GM18868 (cell line): ENCODE measurements around the gene MVB12A.
A peak's percentile ranks its signal among the peaks of the same experiment; 100 is the strongest.

Source experiments
- ATAC-seq: cut with Tn5 transposase; IDR thresholded peaks from one replicate; pipeline ENCODE4 v1.9.1; 2021; ENCODE audit warnings: mild to moderate bottlenecking, moderate library complexity; ENCODE audit not compliant: unreplicated experiment

Gene MVB12A

DNA sequence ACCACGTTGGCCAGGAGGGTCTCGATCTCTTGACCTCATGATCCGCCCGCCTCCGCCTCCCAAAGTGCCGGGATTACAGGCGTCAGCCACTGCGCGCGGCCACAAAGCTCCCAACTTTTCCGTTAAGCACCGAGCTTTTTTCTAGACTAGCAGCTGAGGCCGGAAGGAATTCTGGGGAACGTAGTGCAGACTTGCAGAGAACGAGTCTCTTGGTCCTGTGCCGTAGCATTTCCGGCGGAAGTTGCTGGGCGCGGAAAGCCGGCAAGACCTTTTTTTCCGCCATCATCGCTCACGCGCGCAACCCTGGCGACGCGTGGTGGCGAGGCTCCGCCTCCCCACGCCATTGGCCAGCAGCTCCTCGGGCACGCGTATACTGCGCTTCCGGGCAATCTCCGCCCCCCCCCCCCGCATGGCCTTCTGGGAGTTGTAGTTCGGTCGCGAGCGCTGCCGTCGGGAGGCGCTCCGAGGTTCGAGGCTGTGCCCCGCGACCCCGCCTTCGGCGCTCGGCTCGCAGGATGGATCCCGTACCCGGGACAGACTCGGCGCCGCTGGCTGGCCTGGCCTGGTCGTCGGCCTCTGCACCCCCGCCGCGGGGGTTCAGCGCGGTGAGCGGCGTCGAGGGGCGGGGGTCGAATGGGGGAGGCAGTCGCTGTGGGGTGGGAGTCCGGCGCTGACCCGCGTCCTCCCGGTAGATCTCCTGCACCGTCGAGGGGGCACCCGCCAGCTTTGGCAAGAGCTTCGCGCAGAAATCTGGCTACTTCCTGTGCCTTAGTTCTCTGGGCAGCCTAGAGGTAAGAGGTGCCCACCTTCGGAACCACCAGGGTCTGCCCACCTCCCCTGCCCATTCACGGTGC lies at the start of gene MVB12A:
Gene MVB12A (plus strand): TSS at position 427 of the 854 bp plus-strand sequence. CDS start 89 bp downstream, at position 516.
- ATAC-seq = peak; percentile 87

DNA sequence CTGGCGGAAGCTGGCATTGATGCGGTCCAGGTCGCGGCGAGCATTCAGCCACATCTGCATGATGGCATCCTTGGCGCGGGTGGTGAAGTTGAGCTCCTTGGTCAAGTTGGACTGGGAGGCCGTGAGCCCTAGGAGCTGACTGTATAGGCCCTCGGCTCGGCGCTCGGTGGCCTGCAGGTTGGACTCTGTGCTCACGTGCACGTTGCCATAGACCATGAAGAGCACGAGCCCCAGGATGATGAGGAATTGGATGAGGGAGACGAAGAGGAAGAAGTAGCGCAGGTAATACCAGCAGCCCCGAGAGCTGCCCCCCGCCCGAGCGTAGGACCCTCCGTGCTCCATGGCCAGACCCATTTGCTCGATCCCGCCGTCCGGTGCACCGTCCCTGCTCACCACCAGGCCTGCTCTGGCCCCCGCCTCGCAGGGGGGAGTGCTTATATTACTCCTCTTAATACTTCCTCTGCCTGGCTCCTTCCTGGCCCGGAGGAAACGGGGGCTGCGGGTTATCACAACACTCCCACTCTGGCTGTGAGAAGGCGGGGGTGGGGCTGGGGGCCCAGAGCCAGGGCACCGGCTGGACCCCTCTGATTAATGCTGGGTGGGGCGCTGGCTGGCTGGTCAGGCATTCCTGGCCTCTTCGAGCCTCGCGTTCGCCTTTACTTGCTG lies 42.8 kb upstream of the MVB12A start, which contains the start of gene PLVAP:
Gene PLVAP (minus strand): TSS at position 408 of the 666 bp plus-strand sequence. CDS start 54 bp downstream, at position 354.
- ATAC-seq = no peak

DNA sequence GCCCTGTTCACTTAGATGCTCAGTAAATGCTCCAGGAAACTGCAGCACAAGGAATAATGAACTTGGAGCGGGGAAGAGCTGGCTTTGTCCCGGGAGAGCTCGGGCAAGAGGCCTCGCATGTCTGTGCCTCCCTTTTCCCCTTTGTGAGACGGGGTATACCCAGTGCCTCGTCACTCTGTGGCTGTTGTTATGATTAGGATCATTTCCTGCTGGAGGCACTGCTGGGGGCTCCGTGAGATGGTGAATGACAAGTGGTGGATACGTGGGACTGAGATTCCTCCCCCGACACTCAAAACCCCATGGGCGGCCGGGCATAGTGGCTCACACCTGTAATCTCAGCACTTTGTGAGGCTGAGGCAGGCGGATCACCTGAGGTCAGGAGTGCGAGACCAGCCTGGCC lies 41.6 kb upstream of the MVB12A start:
- no peak for ATAC-seq

- ATAC-seq = no peak
These were observed 40.6 kb upstream of the MVB12A start for GRCh38 chr19:17379221-17379631.

DNA sequence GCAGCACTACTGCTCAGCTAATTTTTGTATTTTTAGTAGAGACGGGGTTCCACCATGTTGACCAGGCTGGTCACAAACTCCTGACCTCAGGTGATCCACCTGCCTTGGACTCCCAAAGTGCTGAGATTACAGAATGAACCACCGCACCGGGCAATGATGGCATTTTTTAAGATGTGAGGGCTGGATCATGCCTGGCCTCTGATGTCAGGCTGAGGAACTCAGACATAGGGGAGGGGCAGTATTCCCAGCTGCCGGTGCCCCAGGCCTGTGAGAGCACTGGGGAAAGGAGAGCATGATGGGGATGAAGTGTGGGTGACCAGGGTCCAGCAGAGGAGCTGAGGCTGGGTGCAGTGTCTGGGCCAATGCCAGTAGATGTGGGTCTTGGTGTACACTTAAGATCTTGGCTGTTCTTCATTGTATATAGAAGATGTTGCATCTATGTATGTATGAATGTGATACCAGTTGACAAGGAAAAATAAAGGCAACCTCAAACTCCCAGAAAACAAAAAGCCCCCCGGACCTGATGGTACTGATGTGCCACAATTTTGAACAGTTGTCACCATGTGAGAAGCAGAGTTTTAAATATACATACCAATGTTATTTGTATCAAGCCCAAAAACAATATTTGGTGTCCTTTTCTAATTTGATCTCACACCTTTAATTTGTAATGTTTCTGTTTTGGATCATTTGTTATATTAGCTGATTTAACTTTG lies 39.3 kb upstream of the MVB12A start:
- ATAC-seq = no peak

DNA sequence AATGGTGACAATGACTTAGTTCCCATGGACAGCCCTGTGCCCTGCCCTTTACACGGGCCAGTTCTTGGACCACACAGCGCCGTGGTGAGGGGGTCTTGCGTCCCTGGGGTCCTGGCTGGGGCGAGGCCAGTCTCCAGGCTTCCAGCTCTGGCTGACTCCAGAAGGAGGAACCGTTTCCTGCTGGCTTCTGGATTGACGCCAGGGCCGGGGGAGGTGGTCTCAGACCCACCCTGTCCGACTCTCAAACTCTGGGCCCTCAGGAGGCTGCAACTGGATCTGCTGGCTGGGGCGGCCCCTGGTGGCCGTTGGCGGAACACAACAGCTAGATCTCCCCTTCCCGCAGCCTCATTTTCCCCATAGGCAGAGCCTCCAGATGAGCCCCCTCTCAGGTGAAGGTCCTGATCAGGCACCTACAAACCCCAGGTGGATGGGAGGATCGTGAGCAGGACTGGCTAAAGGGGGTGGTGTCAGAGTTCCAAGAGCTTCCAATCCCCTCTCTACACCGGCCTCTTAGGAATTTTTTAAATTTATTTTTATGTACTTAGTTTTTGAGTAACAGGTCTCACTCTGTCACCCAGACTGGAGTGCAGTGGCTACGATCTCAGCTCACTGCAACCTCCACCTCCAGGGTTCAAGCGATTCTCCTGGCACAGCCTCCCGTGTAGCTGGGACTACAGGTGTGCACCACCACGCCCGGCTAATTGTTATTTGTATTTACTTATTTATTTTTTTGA lies 33.8 kb upstream of the MVB12A start:
- ATAC-seq = no peak

GRCh38 chr19:17389288-17389687 lies 30.6 kb upstream of the MVB12A start:
- no peak for ATAC-seq

GRCh38 chr19:17389957-17390664 lies 29.7 kb upstream of the MVB12A start:
- ATAC-seq = no peak

DNA sequence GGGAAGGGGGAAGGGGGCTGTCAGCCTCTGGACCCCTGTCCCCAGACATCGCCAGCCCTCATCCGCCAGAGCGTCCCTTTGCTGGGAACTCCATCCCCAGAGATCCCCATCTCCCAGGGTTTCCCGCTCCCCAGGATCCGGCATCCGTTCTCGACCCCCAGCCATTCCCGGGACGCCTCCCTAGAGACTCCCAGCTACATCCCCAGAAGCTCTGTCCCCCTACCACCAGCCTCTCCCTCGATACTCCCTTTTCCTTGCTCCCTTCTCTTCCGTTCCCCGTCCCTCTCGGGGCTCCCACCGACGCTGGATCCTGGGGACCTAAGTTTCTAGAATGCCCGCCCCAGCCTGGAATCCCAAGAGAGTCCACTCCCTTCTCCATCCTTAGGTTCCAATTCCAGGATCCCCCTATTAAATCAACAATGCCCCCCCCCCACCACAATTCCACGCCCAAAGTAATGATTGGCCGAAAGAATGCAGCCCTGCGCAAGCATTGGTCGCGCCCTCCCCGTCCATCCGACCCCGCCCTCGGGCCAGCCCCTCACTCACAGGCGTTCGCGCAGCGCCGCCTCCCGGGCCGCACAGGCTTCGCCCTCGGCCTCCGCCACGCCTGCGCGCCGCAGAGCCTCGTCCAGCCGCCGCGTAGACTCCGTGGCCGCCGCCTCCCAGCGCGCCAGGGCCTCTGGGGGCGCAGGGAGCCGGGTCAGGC lies 29.0 kb upstream of the MVB12A start:
- peak; percentile 81 for ATAC-seq

GRCh38 chr19:17391371-17392151 lies 28.3 kb upstream of the MVB12A start:
- ATAC-seq = no peak

DNA sequence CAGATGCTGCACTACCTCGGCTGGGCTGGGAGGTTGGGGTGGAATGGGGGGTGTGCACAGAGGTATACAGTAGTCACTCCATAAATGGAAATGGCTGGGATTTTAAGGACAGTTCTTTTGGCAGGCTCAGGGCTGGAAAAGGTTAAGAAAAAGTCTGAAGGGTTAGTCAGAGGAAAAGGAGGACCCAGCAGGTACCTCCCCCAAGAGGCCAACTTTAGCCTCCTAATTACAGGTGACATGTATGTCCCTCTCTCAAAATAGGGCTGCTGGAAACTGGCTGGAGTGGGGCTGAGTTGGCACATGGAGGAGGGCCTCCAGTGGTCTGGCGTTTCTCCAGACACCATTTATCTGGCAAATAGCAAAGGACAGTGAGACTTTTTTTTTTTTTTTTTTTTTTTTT lies 26.8 kb upstream of the MVB12A start:
- no peak for ATAC-seq

DNA sequence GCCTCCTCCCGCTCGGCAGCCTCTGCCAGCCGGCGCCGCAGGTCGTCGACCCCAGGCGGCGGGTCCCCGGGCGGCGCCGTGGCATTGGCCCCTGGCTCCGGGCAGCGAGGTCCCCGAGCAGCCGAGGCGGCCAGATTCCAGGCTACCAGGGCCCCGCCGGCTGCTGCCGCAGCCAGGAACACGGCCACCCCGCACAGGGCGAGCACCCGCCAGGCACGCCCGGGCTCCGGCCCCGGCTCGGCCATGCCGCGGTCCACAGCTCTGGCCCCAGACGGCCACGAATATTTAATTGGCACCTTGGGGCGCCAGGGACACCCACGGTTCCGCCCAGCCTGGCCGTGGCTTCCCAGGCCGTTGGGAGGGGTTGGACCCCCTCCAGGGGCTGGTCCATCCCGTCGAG lies 25.9 kb upstream of the MVB12A start, which contains the start of gene CCDC194:
Gene CCDC194 (minus strand): TSS at position 283 of the 400 bp plus-strand sequence. CDS start 38 bp downstream, at position 245.
- ATAC-seq = no peak

DNA sequence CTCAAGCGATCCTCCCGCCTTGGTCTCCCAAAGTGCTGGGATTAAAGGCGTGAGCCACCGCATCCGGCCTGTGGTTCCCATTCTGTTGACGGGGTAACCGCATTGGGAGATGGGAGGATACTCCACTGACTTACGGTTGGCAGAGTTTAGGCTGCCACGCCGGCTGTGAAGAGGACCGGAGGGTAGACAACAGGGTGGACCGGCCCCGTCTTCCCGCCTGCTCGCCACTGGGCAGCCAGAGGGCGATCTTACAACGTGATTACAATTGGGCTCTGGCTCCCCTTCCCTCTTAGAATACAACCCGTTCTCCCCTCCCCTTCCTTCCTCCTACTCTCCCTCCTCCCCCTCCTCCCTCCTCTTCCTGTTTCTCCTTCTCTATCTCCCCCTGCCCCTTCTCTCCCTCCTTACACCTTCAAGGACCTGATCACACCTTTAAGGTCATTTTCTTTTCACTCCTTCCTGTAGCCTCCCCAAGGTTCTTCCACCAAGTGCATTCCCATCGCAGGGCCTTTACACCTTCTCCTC lies 24.9 kb upstream of the MVB12A start:
- no peak for ATAC-seq

DNA sequence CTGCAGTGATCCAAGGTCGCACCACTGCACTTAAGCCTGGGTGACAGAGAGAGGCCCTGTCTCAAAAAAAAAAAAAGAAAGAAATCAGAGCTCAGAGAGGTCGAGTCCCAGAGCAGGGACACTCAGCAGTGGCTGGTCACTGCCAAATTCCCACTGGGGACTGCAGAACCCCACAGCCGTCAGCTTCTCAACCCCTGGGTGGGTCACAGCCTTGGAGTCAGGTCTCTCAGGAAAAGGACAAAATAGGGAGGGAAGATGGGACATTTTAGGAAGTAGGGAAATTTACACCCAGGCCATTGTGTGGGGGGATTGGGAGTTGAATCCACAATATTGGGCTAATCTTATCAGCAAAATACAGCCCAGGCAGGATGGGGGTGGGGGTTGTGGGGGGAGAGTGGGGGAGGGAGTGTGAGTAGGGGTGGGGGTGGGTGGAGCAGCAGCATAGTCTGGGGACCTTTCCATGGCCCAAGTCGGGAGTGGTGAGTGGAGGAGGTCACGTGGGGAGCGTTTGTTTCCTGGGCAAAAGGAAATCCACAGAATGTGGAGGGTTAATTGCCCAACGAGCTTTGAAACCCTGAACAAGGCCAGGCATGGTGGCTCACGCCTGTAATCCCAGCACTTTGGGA lies 20.8 kb upstream of the MVB12A start:
- no peak for ATAC-seq

GRCh38 chr19:17401628-17402027 lies 18.2 kb upstream of the MVB12A start:
- ATAC-seq = no peak

DNA sequence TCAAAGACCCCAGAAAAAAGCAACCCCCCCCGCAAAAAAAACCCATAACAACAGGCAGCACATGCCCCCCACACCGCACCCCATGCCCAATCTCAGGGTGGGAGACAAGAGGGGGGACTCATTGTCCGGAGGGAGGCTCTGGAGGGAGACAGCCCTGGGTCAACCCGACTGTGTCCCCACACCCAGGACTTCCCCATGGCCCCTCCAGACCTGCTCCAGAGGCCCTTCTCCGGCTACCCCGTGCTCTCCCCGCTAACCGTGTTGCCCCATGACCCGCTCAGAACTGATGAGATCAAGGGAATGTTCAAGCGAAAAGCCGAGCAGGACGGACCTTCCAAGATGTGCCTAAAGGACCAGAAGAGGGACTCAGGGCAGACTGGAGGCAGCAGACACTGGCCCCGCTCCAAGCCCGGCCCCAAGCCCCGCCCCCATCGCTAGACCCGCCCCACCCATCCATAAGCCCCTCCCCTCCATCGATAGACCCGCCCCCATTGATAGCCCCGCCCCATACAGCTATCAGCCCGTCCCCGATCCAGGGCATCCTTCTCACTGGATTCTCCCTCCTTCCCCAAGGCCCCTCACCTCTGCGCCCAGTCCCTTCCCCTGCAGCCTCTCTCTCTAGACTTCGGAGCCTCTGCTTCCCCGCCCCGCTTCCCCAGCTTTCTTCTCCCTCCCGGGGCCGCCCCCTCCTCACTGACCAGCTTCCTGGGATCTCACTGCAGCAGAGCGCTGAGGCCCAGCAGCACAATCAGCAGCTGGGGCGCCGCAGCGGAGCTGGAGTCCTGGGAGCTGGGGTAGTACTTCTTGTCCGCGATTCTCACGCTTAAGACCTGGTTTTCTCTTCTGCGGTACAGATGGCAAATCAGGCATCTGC lies 16.6 kb upstream of the MVB12A start:
- ATAC-seq = no peak

DNA sequence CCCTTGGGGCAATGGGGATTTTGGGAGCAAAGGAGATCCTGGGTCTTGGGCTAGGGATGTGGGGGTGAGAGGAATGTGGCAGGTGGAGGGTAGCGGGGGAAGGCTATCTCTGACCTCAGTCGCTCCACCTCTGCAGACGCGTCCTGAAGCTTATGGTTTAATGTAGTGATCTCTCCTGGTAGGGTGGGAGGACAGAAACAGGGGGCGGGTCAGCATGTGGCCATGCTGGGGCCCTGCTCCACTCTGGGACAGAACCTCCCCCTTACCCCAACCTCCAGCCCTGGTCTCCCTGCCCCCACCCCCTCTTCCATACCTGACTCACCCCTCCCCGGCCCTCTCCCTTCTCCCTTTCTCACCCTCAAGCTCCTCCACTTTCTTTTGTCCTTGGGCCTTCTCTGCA lies 15.8 kb upstream of the MVB12A start:
- ATAC-seq = no peak
